Measurements from ENCODE around the gene DLGAP1. TPM values are rescaled to one million over a fixed set of nuclear protein-coding genes. Genes with fewer than 3 reads are reported as not detected.

Gene DLGAP1
- total RNA-seq, 1 experiment from 2014 or later = 0.46 TPM

DNA sequence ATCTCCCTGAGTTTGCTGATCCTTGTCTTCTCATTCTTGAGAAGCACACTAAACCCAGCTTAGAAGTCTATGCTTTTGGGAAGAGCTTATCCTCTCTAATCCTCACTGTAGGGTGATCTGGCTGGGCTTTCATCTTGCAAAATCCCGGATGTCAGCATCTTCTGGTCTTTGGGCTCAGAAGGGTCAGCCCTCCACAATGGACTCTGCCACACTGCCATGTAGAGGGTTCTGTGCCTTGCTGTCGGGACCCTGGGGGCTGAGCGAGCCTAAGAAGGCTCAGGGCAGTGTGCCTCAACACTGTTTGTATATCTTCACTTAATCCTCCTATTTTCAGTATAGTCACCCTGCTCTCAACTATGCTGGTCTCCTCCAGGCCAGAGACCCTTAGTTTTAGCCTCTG, 902.8 kb downstream of the DLGAP1 start:
- DNase-seq (ENCODE audit: low read depth) = no peak

- DNase-seq (ENCODE audit: low read depth) = peak; percentile 34
Measured at GRCh38 chr18:3547891-3548615, 907.1 kb downstream of the DLGAP1 start.

DNA sequence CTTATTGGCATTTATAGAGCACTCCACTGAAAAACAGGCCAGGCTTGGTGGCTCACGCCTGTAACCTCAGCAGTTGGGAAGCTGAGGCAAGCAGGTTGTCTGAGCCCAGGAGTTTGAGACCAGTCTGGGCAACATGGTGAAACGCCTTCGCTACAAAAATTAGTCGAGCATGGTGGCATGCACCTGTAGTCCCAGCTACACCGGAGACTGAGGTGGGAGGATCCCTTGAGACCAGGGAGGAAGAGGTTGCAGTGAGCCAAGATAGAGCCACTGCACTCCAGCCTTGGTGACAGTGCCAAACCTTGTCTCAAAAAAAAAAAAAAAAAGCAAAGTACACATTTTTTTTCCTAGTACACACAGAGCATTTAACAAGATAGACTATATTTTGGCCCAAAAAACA, 909.0 kb downstream of the DLGAP1 start:
- no peak for DNase-seq (ENCODE audit: low read depth)

- no peak for DNase-seq (ENCODE audit: low read depth)
Measured at GRCh38 chr18:3544537-3544936, 910.6 kb downstream of the DLGAP1 start.

- DNase-seq (ENCODE audit: low read depth) = no peak
Measured at GRCh38 chr18:3541549-3542386, 913.3 kb downstream of the DLGAP1 start.

- DNase-seq (ENCODE audit: low read depth) = no peak
Measured at GRCh38 chr18:3540805-3541548, 914.1 kb downstream of the DLGAP1 start.

DNA sequence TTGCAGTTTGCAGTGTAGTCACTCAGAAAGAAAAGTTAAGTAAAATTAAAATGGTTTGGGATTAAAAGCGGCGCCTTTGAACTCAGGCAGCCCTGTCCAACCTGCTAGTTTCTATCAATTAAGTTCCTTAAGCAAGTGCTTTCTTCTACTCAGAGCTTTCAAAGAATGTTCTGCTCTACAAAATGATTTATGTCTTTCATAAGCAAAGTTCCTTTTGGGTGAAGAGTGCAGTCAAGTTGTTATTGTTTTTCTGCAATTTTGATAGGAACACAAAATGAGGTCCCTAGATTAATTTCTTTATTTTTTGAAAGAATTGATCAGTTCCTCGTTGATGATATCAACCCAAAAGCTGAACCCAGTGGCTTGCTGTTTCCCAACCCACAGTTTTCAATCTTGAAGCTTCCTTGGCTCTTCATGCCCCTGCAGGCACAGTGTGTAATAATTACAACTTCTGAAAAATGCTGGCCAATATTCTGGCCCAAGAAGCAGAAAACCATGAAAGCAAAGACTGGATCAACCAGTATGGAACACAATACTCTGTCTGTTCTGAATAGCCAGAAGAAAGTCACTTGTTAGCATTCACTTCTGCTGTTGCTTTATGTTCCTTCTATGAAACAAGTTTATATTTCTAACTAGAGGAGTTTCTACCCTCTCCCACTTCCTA, 916.0 kb downstream of the DLGAP1 start:
- no peak for DNase-seq (ENCODE audit: low read depth)

GRCh38 chr18:3538456-3538855, 916.7 kb downstream of the DLGAP1 start:
- peak; percentile 39 for DNase-seq (ENCODE audit: low read depth)

- no peak for DNase-seq (ENCODE audit: low read depth)
Measured at GRCh38 chr18:3530807-3531206, 924.3 kb downstream of the DLGAP1 start.

DNA sequence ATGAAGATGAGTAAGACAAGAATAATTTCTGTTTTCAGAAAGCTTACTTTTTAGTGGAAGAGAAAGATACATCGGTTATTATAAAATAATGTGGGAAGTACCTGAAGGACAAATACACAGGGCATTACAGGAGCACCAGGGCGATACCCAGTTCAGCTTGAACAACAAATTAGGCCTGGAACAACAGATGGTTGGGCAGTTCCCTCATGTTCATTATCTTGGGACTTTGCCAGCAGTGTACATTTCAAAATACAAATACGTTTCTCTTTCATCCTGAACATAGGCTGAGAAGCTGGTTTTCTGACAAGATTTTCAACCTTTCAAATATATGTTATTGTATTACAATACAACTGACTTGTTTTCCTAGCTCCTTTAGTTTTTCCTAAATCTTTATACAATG, 925.5 kb downstream of the DLGAP1 start:
- DNase-seq (ENCODE audit: low read depth) = peak; percentile 52

- DNase-seq (ENCODE audit: low read depth) = no peak
Measured at GRCh38 chr18:3529077-3529476, 926.0 kb downstream of the DLGAP1 start.

GRCh38 chr18:3528231-3528630, 926.9 kb downstream of the DLGAP1 start:
- no peak for DNase-seq (ENCODE audit: low read depth)

GRCh38 chr18:3526421-3527354, 928.4 kb downstream of the DLGAP1 start:
- DNase-seq (ENCODE audit: low read depth) = peak; percentile 98

- DNase-seq (ENCODE audit: low read depth) = peak; percentile 45
Measured at GRCh38 chr18:3525870-3526420, 929.2 kb downstream of the DLGAP1 start.

GRCh38 chr18:3524706-3525105, 930.4 kb downstream of the DLGAP1 start:
- peak; percentile 90 for DNase-seq (ENCODE audit: low read depth)

- no peak for DNase-seq (ENCODE audit: low read depth)
Measured at GRCh38 chr18:3520230-3521085, 934.6 kb downstream of the DLGAP1 start.

DNA sequence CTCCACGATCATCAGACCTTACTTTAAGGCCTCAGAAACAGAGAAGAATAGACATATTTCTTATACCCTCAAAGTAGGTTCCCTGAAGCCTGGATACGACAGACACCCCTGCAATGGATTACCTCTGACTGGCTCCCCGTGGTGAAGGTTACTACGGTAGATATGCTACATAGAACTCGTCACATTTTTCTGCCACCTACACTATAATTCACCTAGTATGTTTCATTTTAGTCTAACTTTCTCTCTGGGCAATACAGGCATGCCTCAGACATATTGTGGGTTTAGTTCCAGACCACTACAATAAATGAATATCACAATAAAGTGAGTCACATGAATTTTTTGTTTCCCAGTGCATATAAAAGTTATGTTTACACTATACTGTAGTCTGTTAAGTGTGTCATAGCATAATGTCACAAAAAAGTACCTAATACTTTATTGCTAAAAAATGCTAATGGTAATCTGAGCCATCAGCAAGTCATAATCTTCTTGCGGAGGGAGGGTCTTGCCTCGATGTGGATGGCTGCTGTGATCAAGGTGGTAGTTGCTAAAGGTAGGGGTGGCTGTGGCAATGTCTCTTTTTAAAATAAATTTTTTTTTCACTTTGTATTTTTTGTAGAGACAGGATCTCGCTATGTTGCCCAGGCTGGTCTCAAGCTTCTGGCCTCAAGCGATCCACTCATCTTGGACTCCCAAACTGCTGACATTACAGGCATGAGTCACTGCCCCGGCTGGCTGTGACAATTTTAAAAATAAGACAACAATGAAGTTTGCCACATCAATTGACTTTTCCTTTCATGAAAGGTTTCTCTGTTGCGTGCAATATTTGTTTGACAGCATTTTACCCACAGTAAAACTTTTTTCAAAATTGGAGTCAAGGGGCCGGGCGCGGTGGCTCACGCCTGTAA, 940.5 kb downstream of the DLGAP1 start:
- no peak for DNase-seq (ENCODE audit: low read depth)

DNA sequence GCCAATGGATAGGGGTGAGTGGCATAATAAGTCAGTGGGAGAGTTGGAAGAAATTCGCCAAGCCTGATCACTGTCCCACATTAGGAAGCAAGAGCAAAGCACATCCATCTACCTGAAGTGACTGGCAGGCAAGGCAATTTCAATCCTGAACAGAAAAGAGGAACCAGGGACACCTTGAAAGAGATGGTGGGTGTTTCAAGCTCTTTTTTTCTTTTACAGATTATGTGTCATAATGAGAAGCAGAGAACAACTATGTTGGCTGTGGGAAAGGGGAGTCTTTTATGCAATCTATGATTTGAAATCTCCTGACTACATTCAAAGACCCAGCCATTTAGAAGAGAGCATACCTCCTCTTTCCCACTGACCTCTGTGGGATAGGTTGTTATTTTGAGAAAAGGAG, 941.6 kb downstream of the DLGAP1 start:
- no peak for DNase-seq (ENCODE audit: low read depth)

Measured in LHCN-M2 (cell line).